Measurements from ENCODE around the gene ANKHD1. TPM values are rescaled to one million over a fixed set of nuclear protein-coding genes. Genes with fewer than 3 reads are reported as not detected.

ANKHD1 gene
- total RNA-seq, 1 experiment from 2014 or later = 113 TPM

DNA sequence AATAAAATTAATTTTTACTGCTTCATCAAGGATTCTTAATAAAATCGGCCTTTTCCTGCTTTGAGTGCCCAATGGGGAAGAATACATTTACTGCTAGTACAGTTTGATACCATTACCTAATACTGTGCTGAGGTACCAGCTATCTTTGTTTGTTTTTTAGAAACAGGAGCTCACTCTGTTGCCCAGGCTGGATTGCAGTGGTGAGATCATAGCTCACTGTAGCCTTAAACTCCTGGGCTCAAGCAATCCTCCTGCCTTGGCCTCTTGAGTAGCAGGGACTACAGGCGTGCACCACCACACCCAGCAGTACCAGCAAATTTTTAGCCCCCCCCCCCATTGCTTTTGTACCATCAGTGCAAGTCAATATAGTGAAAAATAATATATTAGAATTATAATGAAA, 13.6 kb upstream of the ANKHD1 start (continued):
- TF ChIP-seq, protein P1, sequence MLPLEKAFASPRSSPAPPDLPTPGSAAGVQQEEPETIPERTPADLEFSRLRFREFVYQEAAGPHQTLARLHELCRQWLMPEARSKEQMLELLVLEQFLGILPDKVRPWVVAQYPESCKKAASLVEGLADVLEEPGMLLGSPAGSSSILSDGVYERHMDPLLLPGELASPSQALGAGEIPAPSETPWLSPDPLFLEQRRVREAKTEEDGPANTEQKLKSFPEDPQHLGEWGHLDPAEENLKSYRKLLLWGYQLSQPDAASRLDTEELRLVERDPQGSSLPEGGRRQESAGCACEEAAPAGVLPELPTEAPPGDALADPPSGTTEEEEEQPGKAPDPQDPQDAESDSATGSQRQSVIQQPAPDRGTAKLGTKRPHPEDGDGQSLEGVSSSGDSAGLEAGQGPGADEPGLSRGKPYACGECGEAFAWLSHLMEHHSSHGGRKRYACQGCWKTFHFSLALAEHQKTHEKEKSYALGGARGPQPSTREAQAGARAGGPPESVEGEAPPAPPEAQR (CRISPR knock-in tag; IDR thresholded peaks at IDR 0.05) = no peak
- TF ChIP-seq ZNF396 (CRISPR knock-in tag; IDR thresholded peaks at IDR 0.05; ENCODE audit: borderline replicate concordance) = no peak
- TF ChIP-seq, protein P2, sequence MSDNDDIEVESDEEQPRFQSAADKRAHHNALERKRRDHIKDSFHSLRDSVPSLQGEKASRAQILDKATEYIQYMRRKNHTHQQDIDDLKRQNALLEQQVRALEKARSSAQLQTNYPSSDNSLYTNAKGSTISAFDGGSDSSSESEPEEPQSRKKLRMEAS (CRISPR knock-in tag; IDR thresholded peaks at IDR 0.05) = no peak

DNA sequence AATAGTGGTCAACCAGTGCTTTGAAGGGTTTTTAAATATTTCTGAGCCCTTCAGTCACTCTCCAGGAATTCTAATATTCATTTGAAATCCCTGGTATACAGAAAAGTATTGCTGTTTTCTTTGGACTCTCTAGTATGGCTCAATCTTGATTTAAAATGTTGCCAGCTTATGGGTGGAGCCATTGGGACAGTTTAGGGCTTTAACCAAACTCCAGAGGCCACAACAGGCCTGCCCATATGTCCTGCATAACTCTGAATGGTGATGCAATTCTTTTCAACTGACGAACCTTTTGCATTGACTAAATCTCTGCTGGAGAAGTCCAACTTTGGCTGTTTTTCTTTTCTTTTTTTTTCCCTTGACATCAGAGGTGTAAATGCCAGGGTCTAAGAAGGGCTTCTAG, 10.3 kb upstream of the ANKHD1 start:
- no peaks in the 10 kb centered on the region for H3K27me3 Mint-ChIP-seq (ENCODE audit: low read depth)
- H3K36me3 Mint-ChIP-seq = no peaks in the 10 kb centered on the region
- DNase-seq (ENCODE audit: low spot score) = no peak
- no peaks in the 10 kb centered on the region for H3K9me3 Mint-ChIP-seq
- H3K4me1 Mint-ChIP-seq = no peaks in the 10 kb centered on the region
- no peak for ATAC-seq
- TF ChIP-seq, protein P3, sequence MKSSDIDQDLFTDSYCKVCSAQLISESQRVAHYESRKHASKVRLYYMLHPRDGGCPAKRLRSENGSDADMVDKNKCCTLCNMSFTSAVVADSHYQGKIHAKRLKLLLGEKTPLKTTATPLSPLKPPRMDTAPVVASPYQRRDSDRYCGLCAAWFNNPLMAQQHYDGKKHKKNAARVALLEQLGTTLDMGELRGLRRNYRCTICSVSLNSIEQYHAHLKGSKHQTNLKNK (CRISPR knock-in tag; IDR thresholded peaks at IDR 0.05) = no peak
- no peak for TF ChIP-seq ZNF263 (CRISPR knock-in tag; IDR thresholded peaks at IDR 0.05; ENCODE audit: low read depth)
- no peak for TF ChIP-seq NFE2L1 (CRISPR knock-in tag; IDR thresholded peaks at IDR 0.05)
- TF ChIP-seq, protein P4, sequence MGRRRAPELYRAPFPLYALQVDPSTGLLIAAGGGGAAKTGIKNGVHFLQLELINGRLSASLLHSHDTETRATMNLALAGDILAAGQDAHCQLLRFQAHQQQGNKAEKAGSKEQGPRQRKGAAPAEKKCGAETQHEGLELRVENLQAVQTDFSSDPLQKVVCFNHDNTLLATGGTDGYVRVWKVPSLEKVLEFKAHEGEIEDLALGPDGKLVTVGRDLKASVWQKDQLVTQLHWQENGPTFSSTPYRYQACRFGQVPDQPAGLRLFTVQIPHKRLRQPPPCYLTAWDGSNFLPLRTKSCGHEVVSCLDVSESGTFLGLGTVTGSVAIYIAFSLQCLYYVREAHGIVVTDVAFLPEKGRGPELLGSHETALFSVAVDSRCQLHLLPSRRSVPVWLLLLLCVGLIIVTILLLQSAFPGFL (CRISPR knock-in tag; IDR thresholded peaks at IDR 0.05; ENCODE audit: borderline replicate concordance) = no peak
- TF ChIP-seq, protein P5, sequence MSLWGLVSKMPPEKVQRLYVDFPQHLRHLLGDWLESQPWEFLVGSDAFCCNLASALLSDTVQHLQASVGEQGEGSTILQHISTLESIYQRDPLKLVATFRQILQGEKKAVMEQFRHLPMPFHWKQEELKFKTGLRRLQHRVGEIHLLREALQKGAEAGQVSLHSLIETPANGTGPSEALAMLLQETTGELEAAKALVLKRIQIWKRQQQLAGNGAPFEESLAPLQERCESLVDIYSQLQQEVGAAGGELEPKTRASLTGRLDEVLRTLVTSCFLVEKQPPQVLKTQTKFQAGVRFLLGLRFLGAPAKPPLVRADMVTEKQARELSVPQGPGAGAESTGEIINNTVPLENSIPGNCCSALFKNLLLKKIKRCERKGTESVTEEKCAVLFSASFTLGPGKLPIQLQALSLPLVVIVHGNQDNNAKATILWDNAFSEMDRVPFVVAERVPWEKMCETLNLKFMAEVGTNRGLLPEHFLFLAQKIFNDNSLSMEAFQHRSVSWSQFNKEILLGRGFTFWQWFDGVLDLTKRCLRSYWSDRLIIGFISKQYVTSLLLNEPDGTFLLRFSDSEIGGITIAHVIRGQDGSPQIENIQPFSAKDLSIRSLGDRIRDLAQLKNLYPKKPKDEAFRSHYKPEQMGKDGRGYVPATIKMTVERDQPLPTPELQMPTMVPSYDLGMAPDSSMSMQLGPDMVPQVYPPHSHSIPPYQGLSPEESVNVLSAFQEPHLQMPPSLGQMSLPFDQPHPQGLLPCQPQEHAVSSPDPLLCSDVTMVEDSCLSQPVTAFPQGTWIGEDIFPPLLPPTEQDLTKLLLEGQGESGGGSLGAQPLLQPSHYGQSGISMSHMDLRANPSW (CRISPR knock-in tag; conservative IDR thresholded peaks at IDR 0.05; ENCODE audit: low read depth) = no peak
- TF ChIP-seq, protein P6, sequence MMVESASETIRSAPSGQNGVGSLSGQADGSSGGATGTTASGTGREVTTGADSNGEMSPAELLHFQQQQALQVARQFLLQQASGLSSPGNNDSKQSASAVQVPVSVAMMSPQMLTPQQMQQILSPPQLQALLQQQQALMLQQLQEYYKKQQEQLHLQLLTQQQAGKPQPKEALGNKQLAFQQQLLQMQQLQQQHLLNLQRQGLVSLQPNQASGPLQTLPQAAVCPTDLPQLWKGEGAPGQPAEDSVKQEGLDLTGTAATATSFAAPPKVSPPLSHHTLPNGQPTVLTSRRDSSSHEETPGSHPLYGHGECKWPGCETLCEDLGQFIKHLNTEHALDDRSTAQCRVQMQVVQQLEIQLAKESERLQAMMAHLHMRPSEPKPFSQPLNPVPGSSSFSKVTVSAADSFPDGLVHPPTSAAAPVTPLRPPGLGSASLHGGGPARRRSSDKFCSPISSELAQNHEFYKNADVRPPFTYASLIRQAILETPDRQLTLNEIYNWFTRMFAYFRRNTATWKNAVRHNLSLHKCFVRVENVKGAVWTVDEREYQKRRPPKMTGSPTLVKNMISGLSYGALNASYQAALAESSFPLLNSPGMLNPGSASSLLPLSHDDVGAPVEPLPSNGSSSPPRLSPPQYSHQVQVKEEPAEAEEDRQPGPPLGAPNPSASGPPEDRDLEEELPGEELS (CRISPR knock-in tag; IDR thresholded peaks at IDR 0.05) = no peak
- TF ChIP-seq ZNF416 (CRISPR knock-in tag; IDR thresholded peaks at IDR 0.05) = no peak
- TF ChIP-seq, protein P7, sequence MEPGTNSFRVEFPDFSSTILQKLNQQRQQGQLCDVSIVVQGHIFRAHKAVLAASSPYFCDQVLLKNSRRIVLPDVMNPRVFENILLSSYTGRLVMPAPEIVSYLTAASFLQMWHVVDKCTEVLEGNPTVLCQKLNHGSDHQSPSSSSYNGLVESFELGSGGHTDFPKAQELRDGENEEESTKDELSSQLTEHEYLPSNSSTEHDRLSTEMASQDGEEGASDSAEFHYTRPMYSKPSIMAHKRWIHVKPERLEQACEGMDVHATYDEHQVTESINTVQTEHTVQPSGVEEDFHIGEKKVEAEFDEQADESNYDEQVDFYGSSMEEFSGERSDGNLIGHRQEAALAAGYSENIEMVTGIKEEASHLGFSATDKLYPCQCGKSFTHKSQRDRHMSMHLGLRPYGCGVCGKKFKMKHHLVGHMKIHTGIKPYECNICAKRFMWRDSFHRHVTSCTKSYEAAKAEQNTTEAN (CRISPR knock-in tag; IDR thresholded peaks at IDR 0.05) = no peak
- TF ChIP-seq, protein P8, sequence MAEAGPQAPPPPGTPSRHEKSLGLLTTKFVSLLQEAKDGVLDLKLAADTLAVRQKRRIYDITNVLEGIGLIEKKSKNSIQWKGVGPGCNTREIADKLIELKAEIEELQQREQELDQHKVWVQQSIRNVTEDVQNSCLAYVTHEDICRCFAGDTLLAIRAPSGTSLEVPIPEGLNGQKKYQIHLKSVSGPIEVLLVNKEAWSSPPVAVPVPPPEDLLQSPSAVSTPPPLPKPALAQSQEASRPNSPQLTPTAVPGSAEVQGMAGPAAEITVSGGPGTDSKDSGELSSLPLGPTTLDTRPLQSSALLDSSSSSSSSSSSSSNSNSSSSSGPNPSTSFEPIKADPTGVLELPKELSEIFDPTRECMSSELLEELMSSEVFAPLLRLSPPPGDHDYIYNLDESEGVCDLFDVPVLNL (CRISPR knock-in tag; IDR thresholded peaks at IDR 0.05; ENCODE audit: borderline replicate concordance, low read depth) = no peak
- H3K27ac Mint-ChIP-seq = no peak overlapping the region
- ChIA-PET CTCF (no interaction called here), POLR2A (no interaction called here)
- H3K4me3 Mint-ChIP-seq = no peak overlapping the region

DNA sequence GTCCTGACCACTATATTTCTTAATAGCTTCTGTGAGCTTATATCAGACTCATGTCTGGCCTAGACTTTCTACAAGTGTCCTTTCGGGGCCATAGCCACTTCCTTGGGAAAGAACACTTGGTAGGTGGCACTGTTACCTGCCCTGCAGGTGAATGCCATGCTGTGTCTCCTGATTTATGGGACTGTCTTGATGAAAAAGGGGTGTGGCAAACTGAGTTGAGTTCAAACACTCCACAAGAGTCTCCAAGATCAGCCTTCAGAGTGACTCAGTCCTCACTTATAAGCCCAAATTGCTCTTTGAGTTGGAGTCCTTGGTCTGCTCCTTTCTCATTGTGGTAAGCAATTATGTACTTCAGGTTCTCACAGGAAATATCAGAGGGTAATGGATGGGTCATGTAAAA, 9.9 kb upstream of the ANKHD1 start:
- ChIA-PET POLR2A (no interaction called here), CTCF (no interaction called here)
- Mint-ChIP-seq H3K4me1 (no peaks in the 10 kb centered on the region), H3K27me3 (ENCODE audit: low read depth) (no peaks in the 10 kb centered on the region), H3K36me3 (no peaks in the 10 kb centered on the region), H3K9me3 (no peaks in the 10 kb centered on the region), H3K4me3 (no peak overlapping the region), H3K27ac (no peak overlapping the region)
- ATAC-seq (no peak), DNase-seq (ENCODE audit: low spot score) (no peak)
- TF ChIP-seq ZNF423 (CRISPR knock-in tag; IDR thresholded peaks at IDR 0.05) (no peak), JAZF1 (CRISPR knock-in tag; IDR thresholded peaks at IDR 0.05) (no peak), TP53 (CRISPR knock-in tag; IDR thresholded peaks at IDR 0.05) (no peak)
- TF ChIP-seq, protein P9, sequence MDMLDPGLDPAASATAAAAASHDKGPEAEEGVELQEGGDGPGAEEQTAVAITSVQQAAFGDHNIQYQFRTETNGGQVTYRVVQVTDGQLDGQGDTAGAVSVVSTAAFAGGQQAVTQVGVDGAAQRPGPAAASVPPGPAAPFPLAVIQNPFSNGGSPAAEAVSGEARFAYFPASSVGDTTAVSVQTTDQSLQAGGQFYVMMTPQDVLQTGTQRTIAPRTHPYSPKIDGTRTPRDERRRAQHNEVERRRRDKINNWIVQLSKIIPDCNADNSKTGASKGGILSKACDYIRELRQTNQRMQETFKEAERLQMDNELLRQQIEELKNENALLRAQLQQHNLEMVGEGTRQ (CRISPR knock-in tag; IDR thresholded peaks at IDR 0.05) = no peak
- TF ChIP-seq, protein P10, sequence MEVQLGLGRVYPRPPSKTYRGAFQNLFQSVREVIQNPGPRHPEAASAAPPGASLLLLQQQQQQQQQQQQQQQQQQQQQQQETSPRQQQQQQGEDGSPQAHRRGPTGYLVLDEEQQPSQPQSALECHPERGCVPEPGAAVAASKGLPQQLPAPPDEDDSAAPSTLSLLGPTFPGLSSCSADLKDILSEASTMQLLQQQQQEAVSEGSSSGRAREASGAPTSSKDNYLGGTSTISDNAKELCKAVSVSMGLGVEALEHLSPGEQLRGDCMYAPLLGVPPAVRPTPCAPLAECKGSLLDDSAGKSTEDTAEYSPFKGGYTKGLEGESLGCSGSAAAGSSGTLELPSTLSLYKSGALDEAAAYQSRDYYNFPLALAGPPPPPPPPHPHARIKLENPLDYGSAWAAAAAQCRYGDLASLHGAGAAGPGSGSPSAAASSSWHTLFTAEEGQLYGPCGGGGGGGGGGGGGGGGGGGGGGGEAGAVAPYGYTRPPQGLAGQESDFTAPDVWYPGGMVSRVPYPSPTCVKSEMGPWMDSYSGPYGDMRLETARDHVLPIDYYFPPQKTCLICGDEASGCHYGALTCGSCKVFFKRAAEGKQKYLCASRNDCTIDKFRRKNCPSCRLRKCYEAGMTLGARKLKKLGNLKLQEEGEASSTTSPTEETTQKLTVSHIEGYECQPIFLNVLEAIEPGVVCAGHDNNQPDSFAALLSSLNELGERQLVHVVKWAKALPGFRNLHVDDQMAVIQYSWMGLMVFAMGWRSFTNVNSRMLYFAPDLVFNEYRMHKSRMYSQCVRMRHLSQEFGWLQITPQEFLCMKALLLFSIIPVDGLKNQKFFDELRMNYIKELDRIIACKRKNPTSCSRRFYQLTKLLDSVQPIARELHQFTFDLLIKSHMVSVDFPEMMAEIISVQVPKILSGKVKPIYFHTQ (CRISPR knock-in tag; IDR thresholded peaks at IDR 0.05) = no peak
